HepG2 (cell line): Measurements from ENCODE around the gene TATDN2. TPM values are rescaled to one million over a fixed set of nuclear protein-coding genes. Genes with fewer than 3 reads are reported as not detected.
A peak's percentile ranks its signal among the peaks of the same experiment; 100 is the strongest.

Experiments
- AHDC1 ChIP-seq: sonication (generic); formaldehyde crosslinking; IDR thresholded peaks from 2 replicates; pipeline ENCODE4 v1.5.1; 2020; ENCODE audit warnings: mild to moderate bottlenecking, missing genetic modification reagents, borderline replicate concordance
- BCL6 ChIP-seq: IDR thresholded peaks from 2 replicates; pipeline ENCODE4 v1.6.1; 2016; ENCODE audit warnings: missing genetic modification reagents, missing compliant biosample characterization
- BHLHE40 ChIP-seq: IDR thresholded peaks from 2 replicates; pipeline ENCODE4 v1.6.1; 2011; ENCODE audit warnings: low read length, improper control_type of control experiment
- GATAD1 ChIP-seq: IDR thresholded peaks from 2 replicates; pipeline ENCODE4 v1.6.1; 2016; ENCODE audit warnings: missing genetic modification reagents, missing compliant biosample characterization
- JUNB ChIP-seq: sonication (generic); formaldehyde crosslinking; IDR thresholded peaks from 2 replicates; pipeline ENCODE4 v1.8.0; 2022; ENCODE audit warnings: missing genetic modification reagents, mild to moderate bottlenecking, borderline replicate concordance
- MATR3 ChIP-seq: sonication (generic); formaldehyde crosslinking; IDR thresholded peaks from 2 replicates; pipeline ENCODE4 v1.4.0; 2020; ENCODE audit warnings: missing genetic modification reagents
- NR2F6 ChIP-seq, 2 experiments: IDR thresholded peaks; 2 replicates each; pipeline ENCODE4 v1.6.1; 2016; ENCODE audit warnings: antibody characterized with exemption in 1 of 2, mild to moderate bottlenecking in 1 of 2
- POLR2A ChIP-seq, 2 experiments: IDR thresholded peaks; 2 replicates each; pipeline ENCODE4 v1.6.1; 2011; ENCODE audit warnings: low read depth in 2 of 2, low read length in 2 of 2, mild to moderate bottlenecking in 1 of 2, moderate library complexity in 1 of 2; ENCODE audit not compliant: insufficient read depth in 1 of 2
- ZBTB7B ChIP-seq: sonication (generic); formaldehyde crosslinking; IDR thresholded peaks from 2 replicates; pipeline ENCODE4 v1.4.0; 2020; ENCODE audit warnings: missing genetic modification reagents
- ZBTB8A ChIP-seq: sonication (generic); formaldehyde crosslinking; IDR thresholded peaks from 2 replicates; pipeline ENCODE4 v1.4.0; 2020; ENCODE audit warnings: mild to moderate bottlenecking, low read depth, missing genetic modification reagents, borderline replicate concordance
- ZNF232 ChIP-seq: sonication (generic); formaldehyde crosslinking; IDR thresholded peaks from 2 replicates; pipeline ENCODE4 v1.4.0; 2020; ENCODE audit warnings: missing genetic modification reagents, borderline replicate concordance
- ZNF280B ChIP-seq: sonication (generic); formaldehyde crosslinking; IDR thresholded peaks from 2 replicates; pipeline ENCODE4 v1.5.0; 2020; ENCODE audit warnings: missing genetic modification reagents, mild to moderate bottlenecking, borderline replicate concordance
- ZNF513 ChIP-seq: sonication (generic); formaldehyde crosslinking; conservative IDR thresholded peaks from 2 replicates; pipeline ENCODE4 v1.5.0; 2020; ENCODE audit warnings: missing genetic modification reagents
- ZNF576 ChIP-seq: sonication (generic); formaldehyde crosslinking; IDR thresholded peaks from 2 replicates; pipeline ENCODE4 v1.4.0; 2020; ENCODE audit warnings: mild to moderate bottlenecking, missing genetic modification reagents
- ZNF749 ChIP-seq: sonication (generic); formaldehyde crosslinking; IDR thresholded peaks from 2 replicates; pipeline ENCODE4 v1.8.0; 2022; ENCODE audit warnings: mild to moderate bottlenecking, missing genetic modification reagents, moderate library complexity, borderline replicate concordance
- ZNF781 ChIP-seq: sonication (generic); formaldehyde crosslinking; IDR thresholded peaks from 2 replicates; pipeline ENCODE4 v1.5.1; 2020; ENCODE audit warnings: borderline replicate concordance, mild to moderate bottlenecking, missing genetic modification reagents; ENCODE audit errors: not compliant biosample characterization
- polyA plus RNA-seq, 8 experiments: library from polyadenylated mRNA; depleted of rRNA in 3 of 8; stranded (reverse) in 7 of 8; unstranded in 1 of 8; fragments of >200 nt; fragmentation: Illumina TruSeq in 4 of 8; extraction: Trizol in 4 of 8; gene quantifications; 2 replicates each; pipeline versions ENCODE4 v1.2.1 to v1.2.3, GENCODE V29; 2011 to 2016; ENCODE audit warnings: low read depth in 4 of 8, missing spikeins in 1 of 8, mixed read lengths in 1 of 8; ENCODE audit not compliant: insufficient read depth in 1 of 8
- total RNA-seq, 5 experiments: library from RNA; depleted of rRNA; stranded (reverse); fragments of >200 nt; fragmentation: Illumina TruSeq; extraction: Trizol; gene quantifications; 2 replicates each; pipeline ENCODE4 v1.2.3, GENCODE V29; 2016; ENCODE audit warnings: low read depth in 1 of 5

The TATDN2 gene
- total and polyA plus RNA-seq, 2 of the 13 experiments (the other 11 are each of a cell fraction or from before 2014, with no cell fraction given), result 12.1 to 21.9 TPM

GRCh38 chr3:10223676-10224639, 24.3 kb upstream of the TATDN2 start (continued):
- TF ChIP-seq GATAD1 (CRISPR knock-in tag) (no peak), MATR3 (CRISPR knock-in tag) (no peak), ZNF232 (CRISPR knock-in tag) (no peak), JUNB (CRISPR knock-in tag) (no peak), ZNF781 (CRISPR knock-in tag) (no peak), ZNF576 (CRISPR knock-in tag) (no peak), ZNF513 (CRISPR knock-in tag) (no peak), ZNF749 (no peak), BHLHE40 (no peak), ZNF280B (CRISPR knock-in tag) (no peak), NR2F6 (IDR thresholded peaks at IDR 0.05) (peak; percentile 80), NR2F6 (CRISPR knock-in tag; IDR thresholded peaks at IDR 0.05) (peak; percentile 88), AHDC1 (CRISPR knock-in tag) (no peak; the same call in 1 of the 2 replicates), ZBTB7B (CRISPR knock-in tag) (no peak), ZBTB8A (CRISPR knock-in tag) (no peak), POLR2A (IDR thresholded peaks at IDR 0.05; ENCODE audit: insufficient read depth in 1 of 2, low read depth in 2 of 2, low read length in 2 of 2) (no peak), BCL6 (CRISPR knock-in tag) (peak; percentile 74)
